GM04503 (cell line): Measurements from ENCODE around the gene FNDC3B.
"Not testable (repeated sequence)": the region's sequence is repeated elsewhere in the genome, so short reads cannot be mapped to it uniquely, and the experiment has no call there.

Experiments
- DNase-seq: peaks from one replicate; pipeline ENCODE4 v3.0.0-alpha.2; 2012; ENCODE audit warnings: low read depth

FNDC3B gene

DNA sequence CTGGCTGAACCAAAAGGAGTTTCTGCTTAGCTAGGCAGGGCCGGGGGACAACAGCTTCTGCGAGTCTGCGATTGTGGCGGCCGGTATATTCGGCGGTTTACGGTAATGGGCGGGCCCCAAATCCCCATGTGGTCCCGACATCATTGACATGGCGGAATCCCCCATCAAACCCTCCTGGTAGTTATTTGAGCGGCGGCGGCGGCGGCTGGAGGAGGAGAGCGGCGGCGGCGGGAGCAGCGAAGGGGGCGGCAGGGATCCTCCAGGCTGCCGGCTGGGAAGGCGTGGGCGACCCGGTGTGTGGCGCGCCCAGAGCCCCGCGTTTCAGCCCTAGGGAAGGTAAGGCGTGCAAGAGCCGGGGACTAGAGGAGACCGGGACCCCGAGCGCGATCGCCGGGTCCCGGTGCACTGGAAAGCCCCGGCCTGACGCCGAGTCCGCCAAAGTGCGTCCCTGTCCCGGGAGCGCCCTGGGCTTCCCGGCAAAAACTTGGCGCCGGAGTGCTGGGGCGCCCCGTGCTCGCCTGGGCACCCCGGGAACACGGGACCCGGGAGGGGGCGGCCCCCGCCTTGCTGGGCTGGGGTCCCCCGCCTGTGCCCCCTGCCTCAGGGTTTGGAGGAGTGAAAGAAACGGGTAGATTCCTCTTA is at the start of gene FNDC3B:
FNDC3B (plus strand) TSS at position 143 of the 642 bp plus-strand sequence. CDS start 72,902 bp downstream, outside the sequence.
- peak; percentile 67 for DNase-seq

GRCh38 chr3:171990239-171990638 is 49.1 kb upstream of the FNDC3B start:
- not testable (repeated sequence) for DNase-seq

- no peak for DNase-seq
Measured at GRCh38 chr3:171991166-171991565, 48.2 kb upstream of the FNDC3B start.

- peak; percentile 83 for DNase-seq
Measured at GRCh38 chr3:171994646-171995428, 44.5 kb upstream of the FNDC3B start.

GRCh38 chr3:171995486-171995885 is 43.9 kb upstream of the FNDC3B start:
- no peak for DNase-seq

DNA sequence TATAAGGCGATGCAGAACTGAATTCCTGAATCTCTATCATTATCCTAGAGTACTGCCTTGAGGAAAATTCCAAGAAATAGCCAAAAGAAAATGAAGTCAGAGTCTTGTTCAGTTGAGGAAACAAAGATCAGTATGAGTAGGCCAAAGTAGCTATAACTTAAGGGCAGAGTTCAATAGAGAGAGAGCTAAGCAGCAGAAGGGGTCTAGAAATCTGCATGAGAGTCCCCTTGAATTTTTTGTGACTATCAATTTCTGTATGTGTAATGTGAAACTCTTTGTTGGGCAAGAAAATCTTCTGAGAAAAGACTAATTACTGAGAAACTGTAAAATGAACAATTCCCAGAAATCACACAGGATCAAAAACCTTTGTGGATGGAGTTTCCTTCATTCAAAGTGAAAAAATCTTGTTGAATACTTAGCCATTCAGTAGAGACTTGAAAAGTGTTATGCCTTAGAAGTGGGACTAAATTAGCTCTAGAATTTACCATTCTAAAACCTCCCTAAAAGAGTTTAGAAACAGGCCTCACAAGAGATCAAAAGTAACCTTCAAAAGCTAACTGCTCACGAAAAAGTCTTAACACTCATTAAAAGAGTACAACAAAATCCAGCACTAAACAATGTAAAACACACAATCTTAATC is 43.1 kb upstream of the FNDC3B start:
- DNase-seq = no peak

- not testable (repeated sequence) for DNase-seq
Measured at GRCh38 chr3:171998731-171999130, 40.6 kb upstream of the FNDC3B start.

DNA sequence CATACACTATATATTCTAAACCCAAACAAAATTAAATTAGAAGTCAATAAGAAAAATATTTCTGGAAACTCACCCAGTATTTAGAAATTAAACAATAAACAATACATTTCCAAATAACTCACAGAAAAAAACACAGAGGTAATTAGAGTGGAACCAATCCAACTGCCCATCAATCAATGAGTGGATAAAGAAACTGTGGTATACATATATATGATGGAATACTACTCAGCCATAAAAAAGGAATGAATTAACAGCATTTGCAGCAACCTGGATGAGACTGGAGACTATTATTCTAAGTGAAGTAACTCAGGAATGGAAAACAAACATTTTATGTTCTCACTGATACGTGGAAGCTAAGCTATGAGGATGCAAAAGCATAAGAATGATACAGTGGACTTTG is 37.8 kb upstream of the FNDC3B start:
- not testable (repeated sequence) for DNase-seq

- no peak for DNase-seq
Measured at GRCh38 chr3:172002512-172003078, 36.8 kb upstream of the FNDC3B start.

GRCh38 chr3:172003146-172003545 is 36.2 kb upstream of the FNDC3B start:
- DNase-seq = no peak

DNA sequence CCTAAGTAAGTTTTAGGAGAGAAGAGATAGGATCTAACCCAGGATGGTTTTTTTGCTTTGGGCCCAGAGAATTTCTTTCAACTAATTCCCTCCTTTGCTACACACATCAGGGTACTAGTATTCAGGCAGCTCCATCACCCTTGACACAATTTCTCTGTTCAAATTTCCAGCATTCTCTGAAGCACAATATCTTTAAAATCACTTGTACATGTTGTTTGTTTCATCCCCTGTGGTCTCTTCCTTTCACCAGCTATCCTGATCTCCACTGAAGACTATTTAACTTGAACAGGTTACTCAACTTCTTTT is 32.4 kb upstream of the FNDC3B start:
- no peak for DNase-seq

- no peak for DNase-seq
Measured at GRCh38 chr3:172009803-172010202, 29.6 kb upstream of the FNDC3B start.

- no peak for DNase-seq
Measured at GRCh38 chr3:172012775-172013174, 26.6 kb upstream of the FNDC3B start.

DNA sequence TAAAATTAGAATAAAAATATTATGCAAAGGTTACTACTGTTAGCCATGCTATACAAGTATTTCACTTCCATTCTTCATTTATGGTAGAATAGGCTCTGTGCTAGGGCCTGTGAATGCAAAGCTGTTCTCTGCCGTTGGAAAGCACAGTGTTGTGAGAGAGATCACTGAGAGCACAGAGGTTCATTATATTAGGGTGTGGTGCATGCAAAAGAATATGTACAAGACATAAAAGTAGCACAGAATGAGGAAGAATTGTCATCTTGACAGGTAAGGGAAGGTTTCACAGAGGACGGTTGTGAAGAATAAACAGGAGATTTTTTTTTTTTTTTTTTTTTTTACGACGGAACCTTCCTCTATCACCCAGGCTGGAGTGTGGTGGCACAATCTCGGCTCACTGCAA is 25.2 kb upstream of the FNDC3B start:
- DNase-seq = no peak

DNA sequence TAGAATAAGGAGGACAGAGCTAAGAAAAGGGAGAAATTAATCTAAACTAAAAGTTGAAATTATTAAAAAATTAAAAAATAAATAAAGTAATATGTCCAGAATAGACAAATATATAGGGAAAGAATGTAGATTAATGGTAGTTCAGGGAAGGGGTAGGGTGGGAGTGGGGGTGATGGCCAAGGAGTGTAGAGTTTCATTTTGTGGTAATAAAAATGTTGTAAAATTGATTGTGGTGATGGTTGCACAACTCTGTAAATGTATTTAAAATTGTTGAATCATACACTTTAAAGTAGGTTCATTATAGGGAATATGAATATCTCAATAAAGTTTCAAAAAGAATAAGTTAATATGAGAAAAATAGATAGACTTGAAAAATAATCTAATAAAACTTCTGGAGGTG is 21.0 kb upstream of the FNDC3B start:
- no peak for DNase-seq

DNA sequence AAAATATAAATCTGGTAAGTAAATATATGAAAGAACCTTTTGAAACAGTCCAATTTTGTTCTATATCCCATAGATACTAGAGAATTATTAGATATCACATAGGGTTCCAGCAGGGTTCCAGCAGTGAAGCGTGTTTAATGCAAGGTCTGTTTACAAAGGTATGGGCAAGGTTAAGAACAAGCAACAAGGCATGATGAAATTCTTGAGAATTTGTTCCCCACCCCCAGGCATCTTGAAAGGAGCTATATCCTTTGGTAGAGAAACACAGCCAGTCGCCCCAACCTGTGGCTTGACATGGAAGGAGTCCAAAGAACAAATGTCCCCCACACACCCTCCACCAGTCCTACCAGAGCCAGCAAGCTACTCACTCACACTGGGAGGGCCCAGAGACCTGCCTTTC is 18.6 kb upstream of the FNDC3B start:
- no peak for DNase-seq

DNA sequence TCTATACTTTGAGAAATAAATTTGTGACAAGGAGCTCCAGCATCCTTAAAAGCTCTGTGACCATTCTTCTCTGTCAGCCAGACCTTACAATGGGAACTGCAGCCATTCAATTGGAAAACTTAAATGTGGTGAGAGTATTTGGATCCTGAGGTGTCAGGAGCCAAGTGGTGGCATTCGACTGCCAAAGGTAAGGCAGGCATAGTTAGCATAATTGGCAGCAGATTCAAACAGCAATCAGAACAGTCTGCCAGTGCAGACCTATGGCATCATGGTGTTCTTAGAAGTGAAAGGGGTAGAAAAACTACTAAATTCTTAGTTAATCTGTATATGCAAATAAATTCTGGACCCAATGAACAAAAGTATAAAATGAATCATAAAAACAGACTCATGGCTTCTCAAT is 18.2 kb upstream of the FNDC3B start:
- no peak for DNase-seq

GRCh38 chr3:172021859-172022258 is 17.5 kb upstream of the FNDC3B start:
- DNase-seq = no peak

GRCh38 chr3:172023915-172024314 is 15.5 kb upstream of the FNDC3B start:
- no peak for DNase-seq

- DNase-seq = no peak
Measured at GRCh38 chr3:172024679-172025078, 14.7 kb upstream of the FNDC3B start.

GRCh38 chr3:172029425-172030098 is 9.8 kb upstream of the FNDC3B start:
- DNase-seq = no peak

- no peak for DNase-seq
Measured at GRCh38 chr3:172030181-172030580, 9.2 kb upstream of the FNDC3B start.
